CD4-positive, alpha-beta T cell (primary cell): Measurements from ENCODE around the gene FMO3. TPM values are rescaled to one million over a fixed set of nuclear protein-coding genes. Genes with fewer than 3 reads are reported as not detected.

Experiments
- ATAC-seq: fragments of 200-7000 bp; cut with Tn5 transposase; one replicate; pipeline ENCODE4 v1.10.0; 2022; ENCODE audit warnings: mild to moderate bottlenecking; ENCODE audit not compliant: poor library complexity
- CTCF ChIA-PET: fragments of 350-600 bp; sonication (Branson Sonifier 250); formaldehyde crosslinking; loops from one replicate; lab custom pipeline; 2021; ENCODE audit warnings: antibody characterized with exemption, inconsistent platforms; lab: Charles Lee
- POLR2A ChIA-PET: fragments of 350-600 bp; sonication (Branson Sonifier 250); formaldehyde crosslinking; loops from one replicate; lab custom pipeline; 2021; ENCODE audit warnings: antibody characterized with exemption, inconsistent platforms; lab: Charles Lee
- DNase-seq, 14 experiments: peaks; one replicate each; pipeline ENCODE4 v3.0.0-alpha.2; 2013 to 2020; ENCODE audit warnings: mixed read lengths in 2 of 14
- H3K27ac ChIP-seq, 2 donors: one replicate each; pipeline versions ENCODE4 v1.5.1 to v1.7.0; 2013; ENCODE audit warnings: low read length in 2 of 2, low read depth in 1 of 2, mild to moderate bottlenecking in 1 of 2
- H3K27me3 ChIP-seq, 2 experiments: 1 replicate in 1 of 2; 2 replicates in 1 of 2; pipeline versions ENCODE4 v1.6.1 to v1.7.0; 2013; ENCODE audit warnings: low read length in 2 of 2, control low read depth in 1 of 2, mild to moderate bottlenecking in 1 of 2, moderate library complexity in 1 of 2; ENCODE audit not compliant: insufficient read depth in 2 of 2, control insufficient read depth in 1 of 2
- H3K36me3 ChIP-seq: one replicate; pipeline ENCODE4 v1.6.1; 2013; ENCODE audit warnings: low read length, control low read depth; ENCODE audit not compliant: insufficient read depth
- H3K4me1 ChIP-seq: one replicate; pipeline ENCODE4 v1.6.1; 2013; ENCODE audit warnings: low read length, control low read depth; ENCODE audit not compliant: insufficient read depth
- H3K4me3 ChIP-seq: one replicate; pipeline ENCODE4 v1.5.1; 2013; ENCODE audit warnings: mild to moderate bottlenecking, low read length, moderate library complexity
- H3K9me3 ChIP-seq, 2 experiments: 1 replicate in 1 of 2; 2 replicates in 1 of 2; pipeline versions ENCODE4 v1.6.1 to v1.7.0; 2013; ENCODE audit warnings: low read length in 2 of 2, mild to moderate bottlenecking in 2 of 2, control low read depth in 1 of 2, moderate library complexity in 1 of 2; ENCODE audit not compliant: control insufficient read depth in 1 of 2, insufficient read depth in 1 of 2
- H3K27ac Mint-ChIP-seq: one replicate; pipeline ENCODE4 v1.8.0; 2020; ENCODE audit warnings: mixed read lengths
- H3K27me3 Mint-ChIP-seq: one replicate; pipeline ENCODE4 v1.8.0; 2021; ENCODE audit warnings: mixed read lengths
- H3K36me3 Mint-ChIP-seq: one replicate; pipeline ENCODE4 v1.8.0; 2021; ENCODE audit warnings: low read depth, mixed read lengths
- H3K4me1 Mint-ChIP-seq: one replicate; pipeline ENCODE4 v1.8.0; 2021; ENCODE audit warnings: low read depth, mixed read lengths
- H3K4me3 Mint-ChIP-seq: one replicate; pipeline ENCODE4 v1.8.0; 2020; ENCODE audit warnings: mild to moderate bottlenecking, mixed read lengths
- H3K9me3 Mint-ChIP-seq: one replicate; pipeline ENCODE4 v1.8.0; 2020; ENCODE audit warnings: mixed read lengths
- CTCF ChIP-seq: fragments of 200-600 bp; IDR thresholded peaks from one replicate; pipeline ENCODE4 v1.8.0; 2022; ENCODE audit warnings: antibody characterized with exemption, mild to moderate bottlenecking
- intact Hi-C, 2 experiments: fragments of 100-400 bp; cut with DNase I in 1 of 2; cut with micrococcal nuclease in 1 of 2; formaldehyde crosslinking; loops; one replicate each; pipeline versions ENCODE4 v1.15.1 to v1.9.0; 2023 to 2025; cut with DNase I, micrococcal nuclease
- total RNA-seq, 174 experiments: library from RNA in 2 of 174; stranded (reverse) in 2 of 174; gene quantifications; one replicate each; pipeline ENCODE4 v1.2.3 and lab custom pipeline; 2021 to 2026

Gene FMO3
- total RNA-seq, 2 experiments from 2014 or later, result not detected

- Mint-ChIP-seq H3K4me1 (no peaks in the 10 kb centered on the region), H3K9me3 (no peaks in the 10 kb centered on the region), H3K27ac (no peak overlapping the region), H3K4me3 (no peak overlapping the region), H3K36me3 (no peaks in the 10 kb centered on the region), H3K27me3 (peaks cover 16% of the 10 kb centered on the region)
- ChIA-PET CTCF (interaction anchor here (1.2 kb wide), 1 partner anchor 14 kb away, joined by 3 read pairs; no protein-coding TSS in a partner anchor), POLR2A (no interaction called here)
- Histone ChIP-seq H3K4me1 (no peaks in the 10 kb centered on the region), H3K4me3 (no peak overlapping the region), H3K36me3 (no peaks in the 10 kb centered on the region), H3K27ac (no peak overlapping the region), H3K9me3 (no peaks in the 10 kb centered on the region), H3K27me3 (no peaks in the 10 kb centered on the region)
- DNase-seq (no peak), ATAC-seq (no peak)
- no peak for TF ChIP-seq CTCF
- intact Hi-C loops, result no loop called here
Measured at GRCh38 chr1:171084870-171085269, 5.8 kb upstream of the FMO3 start.

DNA sequence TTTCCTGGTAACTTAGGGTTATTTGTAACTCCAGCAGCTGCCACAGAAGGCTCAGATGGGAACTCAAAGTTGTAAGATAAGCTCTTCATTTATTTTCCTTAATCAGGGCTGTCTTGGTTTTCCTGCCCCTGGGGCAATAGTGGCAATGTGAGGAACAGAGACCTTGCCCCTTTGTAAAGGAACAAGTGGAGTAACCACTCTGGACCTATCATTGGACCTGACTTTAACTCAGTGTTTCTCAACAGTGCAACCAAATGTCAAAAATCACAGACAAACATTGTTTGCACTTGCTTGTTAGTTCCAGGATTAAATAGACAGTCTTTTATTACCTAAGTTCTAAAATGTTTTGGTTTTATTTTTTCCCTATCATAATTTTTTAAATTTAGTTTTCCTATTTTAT, 2.8 kb upstream of the FMO3 start:
- no peaks in the 10 kb centered on the region for H3K36me3 ChIP-seq
- no peaks in the 10 kb centered on the region for H3K27me3 ChIP-seq
- H3K36me3 Mint-ChIP-seq, result no peaks in the 10 kb centered on the region
- ChIA-PET POLR2A (no interaction called here), CTCF (no interaction called here)
- no peaks in the 10 kb centered on the region for H3K9me3 Mint-ChIP-seq
- TF ChIP-seq CTCF, result no peak
- intact Hi-C loops, result no loop called here
- H3K4me3 ChIP-seq, result no peak overlapping the region
- no peaks in the 10 kb centered on the region for H3K9me3 ChIP-seq
- H3K4me3 Mint-ChIP-seq, result no peak overlapping the region
- no peak overlapping the region for H3K27ac ChIP-seq
- DNase-seq (no peak), ATAC-seq (no peak)
- peaks cover 16% of the 10 kb centered on the region for H3K27me3 Mint-ChIP-seq
- no peaks in the 10 kb centered on the region for H3K4me1 ChIP-seq
- no peak overlapping the region for H3K27ac Mint-ChIP-seq
- no peaks in the 10 kb centered on the region for H3K4me1 Mint-ChIP-seq

DNA sequence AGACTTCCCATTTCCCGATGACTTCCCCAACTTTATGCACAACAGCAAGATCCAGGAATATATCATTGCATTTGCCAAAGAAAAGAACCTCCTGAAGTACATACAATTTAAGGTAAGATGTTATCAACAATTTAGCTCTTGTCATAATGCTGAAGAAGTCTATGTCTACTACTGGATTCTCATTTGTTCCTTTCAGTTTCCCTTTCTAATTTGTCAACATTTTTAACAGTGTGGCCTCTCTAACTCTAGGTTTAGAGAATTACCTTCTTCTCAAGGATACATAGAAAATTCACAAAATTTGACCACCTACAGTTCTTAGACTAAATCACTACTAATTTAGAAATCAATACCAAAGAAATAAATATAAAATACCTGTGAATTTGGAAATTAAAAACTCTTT, 13.2 kb downstream of the FMO3 start:
- peaks cover 3% of the 10 kb centered on the region for H3K9me3 Mint-ChIP-seq
- no peaks in the 10 kb centered on the region for H3K4me1 Mint-ChIP-seq
- peaks cover 17% of the 10 kb centered on the region for H3K27me3 Mint-ChIP-seq
- intact Hi-C loops, result no loop called here
- H3K27me3 ChIP-seq, result no peaks in the 10 kb centered on the region
- H3K27ac Mint-ChIP-seq, result no peak overlapping the region
- no peak overlapping the region for H3K27ac ChIP-seq
- no peaks in the 10 kb centered on the region for H3K9me3 ChIP-seq
- no peaks in the 10 kb centered on the region for H3K4me1 ChIP-seq
- POLR2A ChIA-PET, result no interaction called here
- ATAC-seq, result no peak
- no peak for TF ChIP-seq CTCF
- no peak overlapping the region for H3K4me3 Mint-ChIP-seq
- H3K4me3 ChIP-seq, result no peak overlapping the region
- H3K36me3 Mint-ChIP-seq, result no peaks in the 10 kb centered on the region
- no peaks in the 10 kb centered on the region for H3K36me3 ChIP-seq
- DNase-seq, result no peak
- CTCF ChIA-PET, result interaction anchor here (0.5 kb wide), 1 partner anchor 414 kb away, joined by 3 read pairs; no protein-coding TSS in a partner anchor
